ENCODE measurements around the gene CAMTA2. TPM values are rescaled to one million over a fixed set of nuclear protein-coding genes. Genes with fewer than 3 reads are reported as not detected.

The CAMTA2 gene
- total and polyA plus RNA-seq, 9 of the 15 experiments (the other 6 are each of a cell fraction or from before 2014, with no cell fraction given), result 0.24 to 25.1 (median 6.3) TPM

- TF ChIP-seq, protein P1, sequence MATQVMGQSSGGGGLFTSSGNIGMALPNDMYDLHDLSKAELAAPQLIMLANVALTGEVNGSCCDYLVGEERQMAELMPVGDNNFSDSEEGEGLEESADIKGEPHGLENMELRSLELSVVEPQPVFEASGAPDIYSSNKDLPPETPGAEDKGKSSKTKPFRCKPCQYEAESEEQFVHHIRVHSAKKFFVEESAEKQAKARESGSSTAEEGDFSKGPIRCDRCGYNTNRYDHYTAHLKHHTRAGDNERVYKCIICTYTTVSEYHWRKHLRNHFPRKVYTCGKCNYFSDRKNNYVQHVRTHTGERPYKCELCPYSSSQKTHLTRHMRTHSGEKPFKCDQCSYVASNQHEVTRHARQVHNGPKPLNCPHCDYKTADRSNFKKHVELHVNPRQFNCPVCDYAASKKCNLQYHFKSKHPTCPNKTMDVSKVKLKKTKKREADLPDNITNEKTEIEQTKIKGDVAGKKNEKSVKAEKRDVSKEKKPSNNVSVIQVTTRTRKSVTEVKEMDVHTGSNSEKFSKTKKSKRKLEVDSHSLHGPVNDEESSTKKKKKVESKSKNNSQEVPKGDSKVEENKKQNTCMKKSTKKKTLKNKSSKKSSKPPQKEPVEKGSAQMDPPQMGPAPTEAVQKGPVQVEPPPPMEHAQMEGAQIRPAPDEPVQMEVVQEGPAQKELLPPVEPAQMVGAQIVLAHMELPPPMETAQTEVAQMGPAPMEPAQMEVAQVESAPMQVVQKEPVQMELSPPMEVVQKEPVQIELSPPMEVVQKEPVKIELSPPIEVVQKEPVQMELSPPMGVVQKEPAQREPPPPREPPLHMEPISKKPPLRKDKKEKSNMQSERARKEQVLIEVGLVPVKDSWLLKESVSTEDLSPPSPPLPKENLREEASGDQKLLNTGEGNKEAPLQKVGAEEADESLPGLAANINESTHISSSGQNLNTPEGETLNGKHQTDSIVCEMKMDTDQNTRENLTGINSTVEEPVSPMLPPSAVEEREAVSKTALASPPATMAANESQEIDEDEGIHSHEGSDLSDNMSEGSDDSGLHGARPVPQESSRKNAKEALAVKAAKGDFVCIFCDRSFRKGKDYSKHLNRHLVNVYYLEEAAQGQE (IDR thresholded peaks at IDR 0.05; ENCODE audit: borderline replicate concordance), result peak; percentile 26; the same call in 1 of the 2 replicates
- TF ChIP-seq, protein P1 (CRISPR knock-in tag; IDR thresholded peaks at IDR 0.05; ENCODE audit: low read depth), result no peak
- TF ChIP-seq RAD21 (CRISPR knock-in tag; conservative IDR thresholded peaks at IDR 0.05 in 1 of 2, IDR thresholded peaks at IDR 0.05 in 1 of 2), result peak in 1 of 2 experiments; percentile 37; a peak in 2 of 4 replicates
- TF ChIP-seq, protein P2, sequence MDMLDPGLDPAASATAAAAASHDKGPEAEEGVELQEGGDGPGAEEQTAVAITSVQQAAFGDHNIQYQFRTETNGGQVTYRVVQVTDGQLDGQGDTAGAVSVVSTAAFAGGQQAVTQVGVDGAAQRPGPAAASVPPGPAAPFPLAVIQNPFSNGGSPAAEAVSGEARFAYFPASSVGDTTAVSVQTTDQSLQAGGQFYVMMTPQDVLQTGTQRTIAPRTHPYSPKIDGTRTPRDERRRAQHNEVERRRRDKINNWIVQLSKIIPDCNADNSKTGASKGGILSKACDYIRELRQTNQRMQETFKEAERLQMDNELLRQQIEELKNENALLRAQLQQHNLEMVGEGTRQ (CRISPR knock-in tag; IDR thresholded peaks at IDR 0.05), result no peak
- TF ChIP-seq ZNF3 (CRISPR knock-in tag; IDR thresholded peaks at IDR 0.05), result no peak
- TF ChIP-seq YY1 (IDR thresholded peaks at IDR 0.05; ENCODE audit: borderline replicate concordance in 1 of 3, control insufficient read depth in 1 of 3, extremely low read depth in 1 of 3, insufficient read depth in 3 of 3, insufficient read length in 1 of 3, insufficient replicate concordance in 2 of 3, low read depth in 1 of 3, low read length in 2 of 3), result peak in 1 of 3 experiments; percentile 32
- TF ChIP-seq ESRRA (IDR thresholded peaks at IDR 0.05; ENCODE audit: borderline replicate concordance, low read depth), result peak; percentile 64; the same call in 1 of the 2 replicates
- peak; percentile 64 for TF ChIP-seq NFIC (IDR thresholded peaks at IDR 0.05)
- peak; percentile 54 for TF ChIP-seq RBFOX2 (IDR thresholded peaks at IDR 0.05; ENCODE audit: low read depth, low read length)
- TF ChIP-seq ETS2 (tag; IDR thresholded peaks at IDR 0.05; ENCODE audit: borderline replicate concordance, poor library complexity, severe bottlenecking), result no peak
- peak in 1 of 2 experiments; percentile 19 for TF ChIP-seq E2F6 (IDR thresholded peaks at IDR 0.05; ENCODE audit: borderline replicate concordance in 1 of 2, extremely low read depth in 1 of 2, insufficient read depth in 1 of 2, insufficient read length in 1 of 2, low read depth in 1 of 2, low read length in 1 of 2, poor library complexity in 1 of 2, severe bottlenecking in 1 of 2)
- TF ChIP-seq ZNF668 (CRISPR knock-in tag; IDR thresholded peaks at IDR 0.05), result no peak
- no peak for TF ChIP-seq SIX5 (IDR thresholded peaks at IDR 0.05; ENCODE audit: borderline replicate concordance in 1 of 2, insufficient read depth in 1 of 2, low read depth in 1 of 2, low read length in 2 of 2)
- TF ChIP-seq MYBL2 (IDR thresholded peaks at IDR 0.05; ENCODE audit: low read depth), result no peak
- TF ChIP-seq MYBL2 (CRISPR knock-in tag; IDR thresholded peaks at IDR 0.05; ENCODE audit: borderline replicate concordance), result no peak
These were observed 53.1 kb downstream of the CAMTA2 start (continued) for GRCh38 chr17:4934173-4934979.
